Naive B cell (primary cell): ENCODE measurements around the gene ZNF25. TPM values are rescaled to one million over a fixed set of nuclear protein-coding genes. Genes with fewer than 3 reads are reported as not detected.

Experiments
- ATAC-seq, 2 donors: fragments of 150-1000 bp; cut with Tn5 transposase; 2 replicates each; pipeline ENCODE4 v1.10.0; 2021; ENCODE audit warnings: low read depth in 2 of 2, mild to moderate bottlenecking in 2 of 2, moderate library complexity in 2 of 2
- DNase-seq: peaks from one replicate; pipeline ENCODE4 v3.0.0; 2022
- H3K27ac Mint-ChIP-seq, 6 donors: one replicate each; pipeline ENCODE4 v1.8.0; 2020 to 2022; ENCODE audit warnings: mild to moderate bottlenecking in 6 of 6, mixed read lengths in 6 of 6, moderate library complexity in 5 of 6, inconsistent platforms in 2 of 6
- H3K27me3 Mint-ChIP-seq, 3 donors: one replicate each; pipeline ENCODE4 v1.8.0; 2021 to 2022; ENCODE audit warnings: mixed read lengths in 3 of 3, mild to moderate bottlenecking in 1 of 3
- H3K36me3 Mint-ChIP-seq, 2 donors: one replicate each; pipeline ENCODE4 v1.8.0; 2020 to 2022; ENCODE audit warnings: mixed read lengths in 2 of 2, inconsistent platforms in 1 of 2, mild to moderate bottlenecking in 1 of 2
- H3K4me1 Mint-ChIP-seq, 3 donors: one replicate each; pipeline ENCODE4 v1.8.0; 2020 to 2022; ENCODE audit warnings: mixed read lengths in 3 of 3, inconsistent platforms in 1 of 3, mild to moderate bottlenecking in 1 of 3, moderate library complexity in 1 of 3
- H3K4me3 Mint-ChIP-seq, 8 donors: one replicate each; pipeline ENCODE4 v1.8.0; 2020 to 2022; ENCODE audit warnings: mild to moderate bottlenecking in 8 of 8, mixed read lengths in 8 of 8, moderate library complexity in 8 of 8, inconsistent platforms in 2 of 8
- H3K9me3 Mint-ChIP-seq, 7 donors: one replicate each; pipeline ENCODE4 v1.8.0; 2020 to 2022; ENCODE audit warnings: mixed read lengths in 7 of 7, mild to moderate bottlenecking in 5 of 7, inconsistent platforms in 2 of 7, moderate library complexity in 1 of 7
- polyA plus RNA-seq, 6 donors: library from polyadenylated mRNA; unstranded; fragments of 300-500 nt; fragmentation: Illumina TruSeq; gene quantifications; one replicate each; pipeline ENCODE4 v1.2.3, GENCODE V29; 2021; ENCODE audit warnings: low read depth in 6 of 6

Gene ZNF25
- polyA plus RNA-seq, 6 donors from 2014 or later = 4.7 to 9.3 (median 4.7) TPM

DNA sequence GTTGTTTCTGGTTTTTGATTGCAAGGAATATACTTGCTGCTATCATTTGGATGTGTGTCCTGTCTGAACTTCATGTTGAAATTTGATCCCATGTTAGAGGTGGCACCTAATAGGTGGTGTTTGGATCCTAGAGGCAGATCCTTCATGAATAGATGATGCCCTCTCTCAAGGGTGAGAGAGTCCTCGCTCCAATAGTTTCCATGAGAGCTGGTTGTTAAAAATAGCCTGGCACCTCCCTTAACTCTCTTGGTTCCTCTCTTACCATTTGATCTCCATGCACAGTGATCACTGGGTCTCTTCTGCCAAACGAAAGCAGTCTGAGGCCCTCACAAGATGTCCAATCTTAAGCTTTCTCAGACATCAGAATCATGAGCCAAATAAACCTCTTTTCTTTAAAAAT lies 70.1 kb downstream of the ZNF25 start:
- Mint-ChIP-seq H3K4me1 (no peaks in the 10 kb centered on the region), H3K27ac (no peak overlapping the region), H3K9me3 (peaks cover 0 to 29% (median 20%) of the 10 kb centered on the region in 7 donors), H3K4me3 (no peak overlapping the region), H3K27me3 (no peaks in the 10 kb centered on the region), H3K36me3 (no peaks in the 10 kb centered on the region)
- DNase-seq (no peak), ATAC-seq (no peak)

Other genes with a start within 250 kb of the ZNF25 start
- gene ZNF248, start 119.0 kb downstream of the ZNF25 start, polyA plus RNA-seq = 10 to 100 TPM in 2 of 6 donors, 1 to 10 TPM in 4; 3.5 to 16.0 (median 7.1) TPM
- 10 to 100 TPM; 17.4 to 31.1 (median 24.9) TPM for gene ZNF33A, start 34.0 kb upstream of the ZNF25 start, polyA plus RNA-seq
- 1 to 10 TPM; 2.3 to 5.0 (median 4.0) TPM for gene ZNF37A, start 117.7 kb upstream of the ZNF25 start, polyA plus RNA-seq